ENCODE results near the gene MTCL3.
"Not testable (repeated sequence)": the region's sequence is repeated elsewhere in the genome, so short reads cannot be mapped to it uniquely, and the experiment has no call there.

Gene MTCL3

GRCh38 chr6:127464161-127464880 is 54.8 kb downstream of the MTCL3 start:
- DNase-seq, result no peak

DNA sequence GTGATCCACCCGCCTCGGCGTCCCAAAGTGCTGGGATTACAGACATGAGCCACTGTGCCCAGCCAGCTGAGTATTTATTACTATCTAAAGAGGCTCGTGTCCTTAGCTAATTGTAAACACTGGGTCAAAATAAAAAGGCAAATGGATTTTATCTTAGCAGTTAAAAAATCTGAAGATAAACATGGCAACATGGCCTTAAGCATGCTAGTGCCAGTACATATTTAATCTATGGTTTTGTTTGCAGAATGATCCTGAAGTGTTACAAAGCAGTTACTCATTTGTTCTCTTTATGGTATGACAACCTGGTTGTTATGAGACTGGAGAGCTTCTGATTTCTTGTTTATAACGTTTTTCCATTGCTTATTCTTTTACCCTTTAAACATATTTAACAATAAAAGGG is 56.1 kb downstream of the MTCL3 start:
- DNase-seq, result no peak

DNA sequence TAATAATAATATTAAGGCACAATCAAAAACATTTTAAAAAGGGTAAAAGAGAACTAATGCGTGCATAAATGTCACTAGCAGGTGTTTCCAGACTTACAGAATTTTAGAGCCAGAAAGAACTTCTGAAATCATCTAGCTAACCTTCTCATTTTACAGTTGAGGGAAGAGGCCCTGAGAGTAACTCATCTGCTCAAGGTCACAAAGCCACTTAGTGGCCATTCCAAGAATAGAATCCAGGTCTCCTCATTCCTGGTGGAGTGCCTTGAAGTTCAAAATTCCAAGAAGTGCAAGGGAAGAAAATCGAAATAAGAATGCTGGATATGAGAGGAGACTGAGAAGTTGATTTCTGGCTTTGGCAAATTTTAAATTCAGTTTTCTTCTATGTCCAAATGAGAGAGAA is 56.8 kb downstream of the MTCL3 start:
- no peak for DNase-seq

- DNase-seq, result no peak
Observed at GRCh38 chr6:127460465-127460864, 58.7 kb downstream of the MTCL3 start.

- DNase-seq, result no peak
Observed at GRCh38 chr6:127459231-127459641, 59.9 kb downstream of the MTCL3 start, which contains the start of gene KIAA0408. Gene KIAA0408, minus strand, starts transcription at chr6:127459389. Its CDS starts 5,408 bp downstream, at chr6:127453981.

DNA sequence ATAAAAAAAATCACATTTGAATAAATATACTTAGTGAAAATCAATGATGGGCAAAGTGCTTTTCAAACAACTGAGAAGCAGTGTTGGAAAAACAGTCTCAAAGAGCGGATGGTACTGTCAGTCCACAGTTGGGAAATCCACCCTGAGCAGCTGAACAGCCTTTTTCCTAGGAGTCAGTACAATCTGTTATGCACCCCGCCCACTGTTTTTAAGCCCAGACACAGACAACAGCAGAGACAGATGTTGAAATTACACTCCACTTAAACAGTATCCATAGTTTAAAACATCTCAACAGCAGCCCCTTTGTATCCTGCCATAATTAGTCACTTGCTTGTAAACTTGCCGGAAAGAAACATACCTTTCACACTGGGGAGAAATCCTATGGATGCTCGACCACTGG is 60.3 kb downstream of the MTCL3 start:
- DNase-seq, result peak; percentile 62

DNA sequence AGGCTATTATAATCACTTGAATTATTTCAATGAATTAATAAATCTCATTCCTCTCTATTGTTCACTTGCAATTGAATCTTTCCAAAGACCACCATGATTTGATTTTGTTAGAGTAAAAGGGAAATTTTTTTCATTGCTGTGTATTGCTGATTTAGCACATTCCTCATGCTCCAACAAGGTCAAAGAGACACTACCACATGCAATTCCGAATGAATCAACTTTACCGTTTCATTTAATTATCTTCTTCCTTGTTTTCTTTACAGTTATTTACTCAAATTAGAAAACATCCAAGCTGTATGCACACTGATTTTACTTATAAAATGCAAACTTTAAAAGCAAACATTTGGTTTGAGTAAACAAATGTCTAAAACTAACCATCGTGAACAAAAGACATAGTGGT is 60.9 kb downstream of the MTCL3 start:
- no peak for DNase-seq

DNA sequence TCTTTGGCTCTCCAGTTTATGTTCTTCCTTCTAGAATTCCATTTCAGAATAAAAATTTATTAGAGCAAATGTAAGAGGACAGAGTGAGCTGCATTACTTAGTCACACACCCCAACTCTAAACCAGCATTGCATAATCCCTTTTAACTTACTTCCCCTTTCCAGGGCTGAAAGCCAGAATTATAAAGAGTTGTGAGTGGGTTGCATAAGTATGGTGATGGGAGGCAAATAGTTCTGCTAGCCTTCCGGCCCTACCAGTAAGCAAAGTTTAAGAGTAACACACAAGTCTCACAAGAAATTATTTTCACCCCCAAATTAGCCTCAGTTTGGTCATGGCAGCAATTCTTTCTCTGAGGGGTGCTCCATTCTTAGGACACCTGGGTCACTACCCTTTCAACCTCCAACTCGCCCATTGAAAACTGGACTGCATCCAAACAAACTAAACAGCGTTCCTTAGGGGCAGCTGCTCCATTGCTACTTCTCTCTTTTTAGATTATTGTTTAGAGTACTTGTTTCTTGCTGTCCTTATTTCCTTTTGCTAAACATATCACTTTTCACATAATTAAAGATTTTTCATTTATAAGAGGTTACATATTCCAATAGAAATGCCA is 61.6 kb downstream of the MTCL3 start:
- no peak for DNase-seq

DNA sequence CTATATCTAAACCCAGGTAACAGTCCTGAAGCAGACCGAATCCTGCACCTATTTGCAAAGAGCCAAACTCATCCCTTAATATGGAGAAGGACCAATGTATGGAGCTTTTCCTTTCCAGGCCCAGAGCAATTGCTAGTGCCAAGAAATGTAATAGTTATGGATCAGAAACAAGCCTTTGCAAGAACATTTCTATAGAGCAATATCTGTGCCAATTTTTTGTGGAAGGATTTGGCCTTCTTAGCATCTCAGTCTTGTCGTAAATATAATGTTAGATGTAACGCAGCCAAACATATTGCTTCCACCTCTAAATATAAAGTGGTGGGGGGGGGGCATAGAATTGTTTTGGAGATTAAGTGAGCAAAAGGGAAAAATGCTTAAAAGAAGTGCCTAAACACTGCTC is 62.7 kb downstream of the MTCL3 start:
- DNase-seq, result no peak

DNA sequence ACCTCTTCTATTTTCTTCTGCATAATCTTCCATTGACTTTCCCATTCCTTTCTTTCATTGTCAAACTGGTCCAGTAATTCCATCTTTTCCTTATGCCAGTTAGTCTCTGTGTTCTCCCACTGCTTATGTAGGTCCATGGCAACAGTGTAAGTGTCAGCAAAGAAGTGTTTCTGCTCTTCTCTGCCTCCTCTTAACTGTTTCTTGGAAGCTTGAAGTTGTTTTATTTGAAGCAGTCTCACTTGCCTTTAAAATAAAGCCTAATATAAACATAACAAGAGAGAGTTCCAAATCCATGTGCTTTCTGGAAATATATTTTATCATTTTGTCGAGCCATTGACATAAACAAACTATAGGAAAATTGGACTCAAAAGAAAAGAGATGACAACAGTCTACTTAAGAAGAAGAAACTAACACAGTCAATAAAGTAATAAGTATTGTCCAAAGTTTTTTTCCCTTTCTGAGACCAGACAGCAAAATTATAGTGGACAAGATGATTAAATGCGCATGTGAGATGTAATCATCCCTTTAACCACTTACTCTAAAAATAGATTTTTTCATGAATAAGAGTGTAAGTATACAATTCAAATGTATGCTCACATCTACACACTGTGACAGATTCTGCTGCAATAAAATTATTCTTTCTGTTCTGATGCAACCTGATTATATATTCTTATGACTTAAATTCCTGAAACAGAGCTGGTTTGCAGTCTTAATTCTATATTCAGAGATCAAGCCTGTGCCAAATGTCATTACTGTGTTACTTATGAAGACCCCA is 65.1 kb downstream of the MTCL3 start:
- DNase-seq, result no peak

- no peak for DNase-seq
Observed at GRCh38 chr6:127452803-127453202, 66.3 kb downstream of the MTCL3 start.

- DNase-seq, result no peak
Observed at GRCh38 chr6:127451388-127451787, 67.7 kb downstream of the MTCL3 start.

DNA sequence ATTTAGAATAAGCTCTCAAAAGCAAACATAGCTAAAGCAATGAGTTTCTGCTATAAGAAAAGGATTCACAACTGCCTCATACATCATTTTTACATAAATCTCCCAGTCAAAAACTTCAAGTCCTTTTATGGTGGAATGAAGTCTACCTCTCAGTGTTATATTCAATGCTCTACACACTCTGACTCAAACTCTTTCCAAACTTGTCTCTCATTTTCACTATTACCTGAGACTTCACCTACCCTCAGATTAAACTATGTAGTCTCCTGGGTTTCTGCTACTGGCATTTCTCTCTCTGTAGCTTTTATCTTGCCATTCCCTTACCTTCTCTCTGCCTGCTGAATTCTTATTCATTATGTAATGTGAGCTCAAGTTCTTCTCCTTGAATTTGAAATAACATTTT is 71.4 kb downstream of the MTCL3 start:
- DNase-seq, result no peak

- DNase-seq, result no peak
Observed at GRCh38 chr6:127446356-127446755, 72.8 kb downstream of the MTCL3 start.

DNA sequence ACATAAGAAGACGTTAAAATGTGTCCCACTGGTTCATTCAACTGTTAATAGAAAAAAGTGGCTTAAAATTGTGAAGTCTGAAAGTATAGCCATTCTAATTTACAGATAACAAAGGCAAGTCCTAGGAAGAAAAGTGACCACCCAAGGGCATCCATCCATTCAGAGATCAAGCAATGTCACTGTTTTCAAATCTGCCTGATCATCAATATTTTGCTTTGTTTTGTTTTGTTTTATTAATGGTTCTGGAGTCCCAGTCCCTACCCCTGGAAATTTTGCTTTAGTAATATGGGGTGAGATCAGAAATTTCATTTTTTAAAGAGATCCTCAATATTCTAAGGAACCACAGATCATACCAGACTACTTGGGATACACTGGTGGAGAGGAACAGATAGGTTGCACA is 77.3 kb downstream of the MTCL3 start:
- DNase-seq, result no peak

DNA sequence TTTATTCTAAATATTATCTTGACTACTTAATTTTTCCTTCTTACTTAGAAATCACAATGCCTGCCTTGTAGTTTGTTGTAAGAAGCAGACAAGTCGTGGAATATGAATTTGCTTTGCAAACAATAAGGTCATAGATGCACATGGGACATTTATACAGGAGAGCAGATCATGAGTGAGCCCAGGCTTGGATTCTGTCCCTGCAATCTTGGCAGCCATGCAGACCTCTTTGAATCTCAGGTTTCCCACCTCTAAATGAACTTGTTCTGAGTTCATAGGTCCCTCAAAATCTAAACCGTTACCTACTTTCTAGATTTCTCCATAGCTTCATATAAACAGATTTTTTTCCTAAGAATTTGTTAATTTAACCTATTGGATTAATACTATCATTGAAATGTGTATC is 79.4 kb downstream of the MTCL3 start:
- DNase-seq, result no peak

DNA sequence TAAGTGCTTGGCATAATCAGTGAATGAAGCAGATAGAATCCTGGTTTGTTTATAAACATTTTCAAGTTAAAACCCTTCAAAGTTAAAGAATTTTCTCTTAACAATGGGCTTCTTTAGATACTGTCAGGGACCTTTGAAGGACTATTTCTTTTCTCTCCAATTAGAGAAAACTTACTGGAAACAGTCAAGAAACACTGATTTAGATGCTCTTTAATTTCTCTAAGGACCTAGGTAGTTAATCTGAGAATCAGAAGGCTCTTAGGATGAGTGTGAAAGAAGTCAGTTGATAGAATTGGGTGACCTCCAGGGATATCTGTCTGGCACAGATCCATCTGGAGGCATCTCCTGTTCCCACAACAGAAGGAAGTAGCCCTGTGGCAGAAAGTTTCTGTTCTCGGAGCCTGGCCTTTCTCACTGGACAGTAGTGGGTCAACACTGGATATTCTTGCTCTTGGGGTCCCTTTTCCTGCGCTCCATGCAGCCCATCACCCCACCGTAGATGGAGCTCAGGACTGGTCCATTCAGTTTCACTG is 82.5 kb downstream of the MTCL3 start:
- no peak for DNase-seq

GRCh38 chr6:127435626-127436220 is 83.4 kb downstream of the MTCL3 start:
- DNase-seq, result no peak

GRCh38 chr6:127434651-127435050 is 84.5 kb downstream of the MTCL3 start:
- no peak for DNase-seq

- not testable (repeated sequence) for DNase-seq
Observed at GRCh38 chr6:127428562-127428961, 90.6 kb downstream of the MTCL3 start.

- no peak for DNase-seq
Observed at GRCh38 chr6:127423921-127424320, 95.2 kb downstream of the MTCL3 start.

Data from NCI-H1694 (cell line).